Measurements from ENCODE around the gene RPN2. TPM values are rescaled to one million over a fixed set of nuclear protein-coding genes. Genes with fewer than 3 reads are reported as not detected.

RPN2 gene
- total RNA-seq, 4 donors from 2014 or later, result 89.7 to 125 (median 111) TPM

DNA sequence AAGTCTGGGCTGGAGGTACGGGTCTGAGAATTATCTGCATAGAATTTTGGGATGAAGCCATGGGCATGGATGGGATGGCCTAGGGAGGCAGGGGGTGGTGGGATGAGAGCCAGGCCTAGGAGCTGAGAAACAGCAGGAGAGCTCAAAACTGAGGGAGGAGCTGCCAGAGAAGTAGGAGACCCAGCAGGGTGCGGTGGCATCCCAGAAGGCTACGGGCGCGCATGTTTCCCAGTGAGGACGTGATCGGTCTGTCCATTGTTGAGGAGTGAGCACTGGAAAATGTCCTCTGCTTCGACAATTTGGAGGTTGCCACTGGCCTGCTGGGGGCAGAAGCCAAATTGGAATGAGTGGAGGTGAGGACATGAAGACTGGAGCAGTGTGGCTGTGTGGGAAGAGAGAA is 14.7 kb downstream of the RPN2 start:
- no peaks in the 10 kb centered on the region for H3K9me3 ChIP-seq
- no peaks in the 10 kb centered on the region for H3K27me3 ChIP-seq
- peaks cover under 1 to 16% (median 4%) of the 10 kb centered on the region in 4 donors for H3K36me3 ChIP-seq
- 96% methylated on average over 8 of the region's 8 CpGs for WGBS
- H3K27ac ChIP-seq (replicated peaks in 1 of 4), result no peak overlapping the region
- H3K4me3 ChIP-seq, result no peak overlapping the region
- DNase-seq (ENCODE audit: extremely low spot score), result no peak
- H3K4me1 ChIP-seq, result peaks cover 33 to 71% (median 66%) of the 10 kb centered on the region in 4 donors
- intact Hi-C loops (cut with DNase I), result loop anchor here (10.0 kb wide), 1 partner anchor 81 kb away; no protein-coding TSS in a partner anchor
- TF ChIP-seq POLR2A (IDR thresholded peaks at IDR 0.05; ENCODE audit: low read depth) (no peak), EP300 (IDR thresholded peaks at IDR 0.05) (no peak), POLR2AphosphoS5 (IDR thresholded peaks at IDR 0.05) (no peak)
- TF ChIP-seq, protein P1, sequence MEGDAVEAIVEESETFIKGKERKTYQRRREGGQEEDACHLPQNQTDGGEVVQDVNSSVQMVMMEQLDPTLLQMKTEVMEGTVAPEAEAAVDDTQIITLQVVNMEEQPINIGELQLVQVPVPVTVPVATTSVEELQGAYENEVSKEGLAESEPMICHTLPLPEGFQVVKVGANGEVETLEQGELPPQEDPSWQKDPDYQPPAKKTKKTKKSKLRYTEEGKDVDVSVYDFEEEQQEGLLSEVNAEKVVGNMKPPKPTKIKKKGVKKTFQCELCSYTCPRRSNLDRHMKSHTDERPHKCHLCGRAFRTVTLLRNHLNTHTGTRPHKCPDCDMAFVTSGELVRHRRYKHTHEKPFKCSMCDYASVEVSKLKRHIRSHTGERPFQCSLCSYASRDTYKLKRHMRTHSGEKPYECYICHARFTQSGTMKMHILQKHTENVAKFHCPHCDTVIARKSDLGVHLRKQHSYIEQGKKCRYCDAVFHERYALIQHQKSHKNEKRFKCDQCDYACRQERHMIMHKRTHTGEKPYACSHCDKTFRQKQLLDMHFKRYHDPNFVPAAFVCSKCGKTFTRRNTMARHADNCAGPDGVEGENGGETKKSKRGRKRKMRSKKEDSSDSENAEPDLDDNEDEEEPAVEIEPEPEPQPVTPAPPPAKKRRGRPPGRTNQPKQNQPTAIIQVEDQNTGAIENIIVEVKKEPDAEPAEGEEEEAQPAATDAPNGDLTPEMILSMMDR (IDR thresholded peaks at IDR 0.05), result no peak

DNA sequence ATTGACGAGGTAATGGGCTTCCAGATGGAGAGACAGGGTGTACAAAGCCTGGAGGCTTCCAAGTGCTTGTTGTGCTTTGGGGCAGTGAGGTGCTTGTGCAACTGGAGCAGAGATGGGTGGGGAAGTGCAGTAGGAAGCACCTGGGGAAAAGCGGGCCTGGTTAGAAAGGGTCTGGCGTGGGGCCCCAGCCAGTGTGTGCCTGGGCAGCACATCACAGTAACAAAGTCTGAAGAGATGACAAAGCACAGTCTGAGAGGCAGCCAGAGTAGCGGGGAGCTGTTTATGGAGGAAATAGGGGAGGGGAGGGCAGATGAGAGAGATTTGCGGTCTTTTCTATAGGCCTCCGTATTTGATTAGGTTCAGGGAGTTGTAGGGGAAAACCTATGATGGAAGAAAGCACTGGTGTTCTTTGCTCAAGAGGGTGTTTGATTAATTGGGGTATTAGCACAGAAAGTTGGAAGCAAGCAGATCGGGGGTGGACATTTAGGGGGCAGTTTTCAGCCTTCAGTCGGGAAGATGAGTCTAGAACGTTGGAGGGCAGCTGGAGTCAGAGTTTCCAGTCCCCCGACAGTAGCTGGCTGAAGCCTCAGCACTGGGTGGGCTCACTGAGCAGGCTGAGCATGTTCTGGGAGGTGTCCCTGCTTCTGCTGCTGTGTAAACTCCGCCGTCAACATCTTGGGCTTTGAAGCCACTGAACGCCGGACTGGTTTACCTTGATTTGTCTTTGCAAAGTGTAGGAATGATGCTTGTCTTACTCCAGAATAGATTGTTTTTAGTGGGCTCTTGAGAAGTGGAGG is 15.7 kb downstream of the RPN2 start:
- Histone ChIP-seq H3K4me3 (no peak overlapping the region), H3K4me1 (peaks cover 32 to 61% (median 56%) of the 10 kb centered on the region in 4 donors), H3K36me3 (peaks cover 11 to 26% (median 14%) of the 10 kb centered on the region in 4 donors), H3K27ac (replicated peaks in 1 of 4) (no peak overlapping the region), H3K9me3 (no peaks in the 10 kb centered on the region), H3K27me3 (no peaks in the 10 kb centered on the region)
- WGBS, result 52% methylated on average over 14 of the region's 14 CpGs
- TF ChIP-seq, protein P1 (IDR thresholded peaks at IDR 0.05), result no peak
- intact Hi-C loops (cut with DNase I), result loop anchor here (5.0 to 10.0 kb wide), 3 partner anchors 80 to 337 kb away; no protein-coding TSS in a partner anchor
- DNase-seq (ENCODE audit: extremely low spot score), result no peak

DNA sequence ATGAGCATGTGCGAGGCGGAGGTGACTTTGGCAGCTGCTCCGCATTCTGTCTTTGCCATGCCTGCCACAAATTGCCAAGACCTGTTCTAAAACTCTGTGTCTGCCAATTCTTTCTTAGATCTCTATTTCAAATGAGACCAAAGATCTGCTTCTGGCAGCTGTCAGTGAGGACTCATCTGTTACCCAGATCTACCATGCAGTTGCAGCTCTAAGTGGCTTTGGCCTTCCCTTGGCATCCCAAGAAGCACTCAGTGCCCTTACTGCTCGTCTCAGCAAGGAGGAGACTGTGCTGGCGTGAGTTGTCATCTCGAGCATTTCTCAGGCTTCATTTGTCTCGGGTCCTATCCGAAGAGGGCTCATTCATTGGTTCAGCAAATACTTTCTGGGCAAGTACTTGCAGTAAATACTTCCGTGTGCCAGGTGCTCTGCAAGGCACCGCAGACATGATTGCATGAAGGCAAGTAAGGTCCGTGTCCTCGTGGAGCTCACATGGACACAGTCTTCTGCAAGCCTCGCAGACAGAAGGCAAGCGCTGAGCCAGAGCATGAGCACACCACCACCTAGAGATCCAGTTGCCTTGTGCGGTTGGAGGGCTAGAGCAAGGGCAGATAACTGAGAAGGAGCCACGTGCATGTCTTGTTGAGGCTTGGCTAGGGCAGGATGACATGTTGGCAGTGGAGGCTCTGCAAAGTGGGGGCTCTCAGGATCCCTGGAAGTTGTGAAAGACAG is 20.0 kb downstream of the RPN2 start:
- intact Hi-C loops (cut with DNase I), result loop anchor here (5.0 to 10.0 kb wide), 3 partner anchors 76 to 333 kb away; no protein-coding TSS in a partner anchor
- peaks cover 25 to 48% (median 40%) of the 10 kb centered on the region in 4 donors for H3K36me3 ChIP-seq
- no peak overlapping the region for H3K27ac ChIP-seq (replicated peaks in 1 of 4)
- H3K4me1 ChIP-seq, result peaks cover 17 to 45% (median 30%) of the 10 kb centered on the region in 4 donors
- H3K27me3 ChIP-seq, result no peaks in the 10 kb centered on the region
- H3K9me3 ChIP-seq, result no peaks in the 10 kb centered on the region
- TF ChIP-seq POLR2A (IDR thresholded peaks at IDR 0.05; ENCODE audit: low read depth) (no peak), POLR2AphosphoS5 (IDR thresholded peaks at IDR 0.05) (no peak), EP300 (IDR thresholded peaks at IDR 0.05) (no peak)
- TF ChIP-seq, protein P1 (IDR thresholded peaks at IDR 0.05), result no peak
- no peak for DNase-seq (ENCODE audit: extremely low spot score)
- no peak overlapping the region for H3K4me3 ChIP-seq
- WGBS, result 78% methylated on average over 12 of the region's 16 CpGs

DNA sequence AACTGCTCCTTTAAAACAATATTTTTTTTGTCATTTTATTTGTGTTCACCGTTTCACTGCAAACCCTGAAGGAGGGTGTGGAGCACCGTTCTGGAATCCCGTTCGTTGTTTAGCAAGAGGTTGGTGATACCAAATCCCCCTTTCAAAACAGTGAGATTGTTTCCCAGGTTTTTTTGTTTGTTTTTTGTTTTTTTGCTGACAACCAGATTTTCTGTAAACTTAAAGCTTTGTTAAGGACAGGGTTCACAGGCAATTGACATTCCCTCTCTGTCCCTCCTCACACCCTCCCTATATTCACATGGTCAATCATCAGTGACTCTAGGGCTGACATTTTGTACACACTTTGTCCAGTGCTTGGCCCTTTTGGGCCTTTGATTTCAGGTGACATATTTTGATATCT is 21.2 kb downstream of the RPN2 start:
- 87% methylated on average over 4 of the region's 4 CpGs for WGBS
- Histone ChIP-seq H3K4me1 (peaks cover 13 to 46% (median 22%) of the 10 kb centered on the region in 4 donors), H3K36me3 (peaks cover 30 to 60% (median 53%) of the 10 kb centered on the region in 4 donors), H3K4me3 (no peak overlapping the region), H3K27ac (replicated peaks in 1 of 4) (no peak overlapping the region), H3K9me3 (no peaks in the 10 kb centered on the region), H3K27me3 (no peaks in the 10 kb centered on the region)
- no peak for DNase-seq (ENCODE audit: extremely low spot score)
- TF ChIP-seq POLR2AphosphoS5 (IDR thresholded peaks at IDR 0.05) (no peak), POLR2A (IDR thresholded peaks at IDR 0.05; ENCODE audit: low read depth) (no peak), EP300 (IDR thresholded peaks at IDR 0.05) (no peak)
- TF ChIP-seq, protein P1 (IDR thresholded peaks at IDR 0.05), result no peak
- intact Hi-C loops (cut with DNase I), result loop anchor here (5.0 kb wide), 1 partner anchor 42 kb away; no protein-coding TSS in a partner anchor
